ENCODE measurements around the gene GTF2A1L.

DNA sequence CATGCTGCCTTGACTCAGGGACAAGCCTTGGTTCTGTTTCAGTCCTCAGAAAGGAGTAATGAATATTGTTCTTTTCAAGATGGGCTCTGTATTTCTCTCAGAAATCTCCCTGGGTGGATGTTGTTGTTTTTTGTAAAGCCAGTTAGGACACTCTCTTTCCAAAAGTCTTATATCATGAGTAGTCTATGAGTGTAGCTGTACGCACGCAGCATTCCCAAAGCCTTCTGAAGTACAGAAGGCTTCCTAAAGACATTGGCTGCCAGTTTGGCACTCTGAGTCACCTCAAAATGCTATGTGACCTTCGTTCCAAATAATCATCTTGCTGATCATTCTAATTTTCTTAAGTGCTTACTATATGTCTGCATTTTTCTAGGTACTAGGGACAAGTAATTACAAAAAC is 16.7 kb upstream of the GTF2A1L start:
- TF ChIP-seq, protein P1, sequence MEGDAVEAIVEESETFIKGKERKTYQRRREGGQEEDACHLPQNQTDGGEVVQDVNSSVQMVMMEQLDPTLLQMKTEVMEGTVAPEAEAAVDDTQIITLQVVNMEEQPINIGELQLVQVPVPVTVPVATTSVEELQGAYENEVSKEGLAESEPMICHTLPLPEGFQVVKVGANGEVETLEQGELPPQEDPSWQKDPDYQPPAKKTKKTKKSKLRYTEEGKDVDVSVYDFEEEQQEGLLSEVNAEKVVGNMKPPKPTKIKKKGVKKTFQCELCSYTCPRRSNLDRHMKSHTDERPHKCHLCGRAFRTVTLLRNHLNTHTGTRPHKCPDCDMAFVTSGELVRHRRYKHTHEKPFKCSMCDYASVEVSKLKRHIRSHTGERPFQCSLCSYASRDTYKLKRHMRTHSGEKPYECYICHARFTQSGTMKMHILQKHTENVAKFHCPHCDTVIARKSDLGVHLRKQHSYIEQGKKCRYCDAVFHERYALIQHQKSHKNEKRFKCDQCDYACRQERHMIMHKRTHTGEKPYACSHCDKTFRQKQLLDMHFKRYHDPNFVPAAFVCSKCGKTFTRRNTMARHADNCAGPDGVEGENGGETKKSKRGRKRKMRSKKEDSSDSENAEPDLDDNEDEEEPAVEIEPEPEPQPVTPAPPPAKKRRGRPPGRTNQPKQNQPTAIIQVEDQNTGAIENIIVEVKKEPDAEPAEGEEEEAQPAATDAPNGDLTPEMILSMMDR (IDR thresholded peaks at IDR 0.05) = no peak
- no peak for TF ChIP-seq POLR2A (IDR thresholded peaks at IDR 0.05)

Measured in body of pancreas (tissue), 4 donors.